Fibroblast of skin of left biceps (primary cell): ENCODE results near the gene RYR1.
"Not testable (repeated sequence)": the region's sequence is repeated elsewhere in the genome, so short reads cannot be mapped to it uniquely, and the experiment has no call there.

Experiments used
- DNase-seq, 2 experiments: peaks; one replicate each; pipeline ENCODE4 v3.0.0-alpha.2; 2013; ENCODE audit warnings: low read depth in 2 of 2

Gene RYR1

GRCh38 chr19:38425810-38426466 lies 7.6 kb upstream of the RYR1 start, which contains the start of gene RASGRP4:
RASGRP4 (minus strand) TSS chr19:38426219; CDS start chr19:38426091, 128 bp downstream.
- DNase-seq: no peak

- not testable (repeated sequence) for DNase-seq
These were observed 6.3 kb upstream of the RYR1 start for GRCh38 chr19:38427035-38427677.

GRCh38 chr19:38429055-38429810 lies 4.3 kb upstream of the RYR1 start:
- no peak for DNase-seq

GRCh38 chr19:38429811-38430156 lies 3.7 kb upstream of the RYR1 start:
- no peak for DNase-seq

GRCh38 chr19:38430931-38431330 lies 2.6 kb upstream of the RYR1 start:
- no peak for DNase-seq

- DNase-seq: no peak
These were observed 1.1 kb downstream of the RYR1 start for GRCh38 chr19:38434549-38435051.

- no peak for DNase-seq
These were observed 3.8 kb downstream of the RYR1 start for GRCh38 chr19:38437295-38437694.

GRCh38 chr19:38437917-38438316 lies 4.4 kb downstream of the RYR1 start:
- no peak for DNase-seq

GRCh38 chr19:38440592-38440991 lies 7.1 kb downstream of the RYR1 start:
- DNase-seq: no peak

GRCh38 chr19:38441657-38442348 lies 8.3 kb downstream of the RYR1 start:
- DNase-seq: no peak

- DNase-seq: no peak
These were observed 9.2 kb downstream of the RYR1 start for GRCh38 chr19:38442736-38443135.

- DNase-seq: no peak
These were observed 10.0 kb downstream of the RYR1 start for GRCh38 chr19:38443458-38443999.

- no peak for DNase-seq
These were observed 10.5 kb downstream of the RYR1 start for GRCh38 chr19:38444026-38444425.

- no peak for DNase-seq
These were observed 11.9 kb downstream of the RYR1 start for GRCh38 chr19:38445362-38445761.

GRCh38 chr19:38448225-38448624 lies 14.7 kb downstream of the RYR1 start:
- no peak for DNase-seq

- no peak for DNase-seq
These were observed 16.0 kb downstream of the RYR1 start for GRCh38 chr19:38449518-38449917.

- DNase-seq: no peak
These were observed 17.5 kb downstream of the RYR1 start for GRCh38 chr19:38451036-38451435.

GRCh38 chr19:38451629-38452028 lies 18.1 kb downstream of the RYR1 start:
- DNase-seq: no peak

- no peak for DNase-seq
These were observed 19.2 kb downstream of the RYR1 start for GRCh38 chr19:38452430-38453366.

- DNase-seq: no peak
These were observed 20.1 kb downstream of the RYR1 start for GRCh38 chr19:38453596-38453995.

GRCh38 chr19:38455031-38455430 lies 21.5 kb downstream of the RYR1 start:
- DNase-seq: no peak
